Hepatocyte (in vitro differentiated cells): ENCODE results near the gene LRRC28.

Experiments used
- EZH2 ChIP-seq: fragments of 200-600 bp; sonication (generic); IDR thresholded peaks from 2 replicates; pipeline ENCODE4 v1.6.1; 2016; ENCODE audit warnings: antibody characterized with exemption, mild to moderate bottlenecking, borderline replicate concordance
- EZH2phosphoT487 ChIP-seq: fragments of 200-600 bp; sonication (generic); IDR thresholded peaks from one replicate; pipeline ENCODE4 v1.6.1; 2018; ENCODE audit warnings: antibody characterized with exemption, mild to moderate bottlenecking, low read depth, moderate library complexity; ENCODE audit not compliant: unreplicated experiment, severe bottlenecking
- TF ChIP-seq, protein P1 (sequence below): fragments of 200-600 bp; sonication (generic); IDR thresholded peaks from 2 replicates; pipeline ENCODE4 v1.5.1; 2016; ENCODE audit warnings: antibody characterized with exemption, mild to moderate bottlenecking; ENCODE audit not compliant: poor library complexity

DNA sequence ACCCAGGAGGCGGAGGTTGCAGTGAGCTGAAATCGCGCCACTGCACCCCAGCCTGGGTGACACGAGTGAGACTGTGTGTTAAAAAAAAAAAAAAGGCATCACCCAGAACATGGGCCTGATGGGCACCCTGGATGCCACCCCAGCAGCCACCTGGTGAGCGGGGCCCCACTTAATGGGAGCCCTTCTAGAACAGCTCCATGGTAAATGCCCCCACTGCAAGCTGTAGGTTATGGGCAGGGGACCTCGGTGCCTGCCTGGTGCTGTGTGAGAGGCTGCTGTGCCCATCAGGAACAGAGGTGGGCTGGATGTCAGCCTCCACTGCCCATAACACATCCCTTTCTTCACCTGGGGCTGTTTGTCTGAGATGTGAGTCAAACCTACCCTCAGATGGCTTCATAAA, 158.3 kb downstream of the LRRC28 start:
- TF ChIP-seq, protein P1, sequence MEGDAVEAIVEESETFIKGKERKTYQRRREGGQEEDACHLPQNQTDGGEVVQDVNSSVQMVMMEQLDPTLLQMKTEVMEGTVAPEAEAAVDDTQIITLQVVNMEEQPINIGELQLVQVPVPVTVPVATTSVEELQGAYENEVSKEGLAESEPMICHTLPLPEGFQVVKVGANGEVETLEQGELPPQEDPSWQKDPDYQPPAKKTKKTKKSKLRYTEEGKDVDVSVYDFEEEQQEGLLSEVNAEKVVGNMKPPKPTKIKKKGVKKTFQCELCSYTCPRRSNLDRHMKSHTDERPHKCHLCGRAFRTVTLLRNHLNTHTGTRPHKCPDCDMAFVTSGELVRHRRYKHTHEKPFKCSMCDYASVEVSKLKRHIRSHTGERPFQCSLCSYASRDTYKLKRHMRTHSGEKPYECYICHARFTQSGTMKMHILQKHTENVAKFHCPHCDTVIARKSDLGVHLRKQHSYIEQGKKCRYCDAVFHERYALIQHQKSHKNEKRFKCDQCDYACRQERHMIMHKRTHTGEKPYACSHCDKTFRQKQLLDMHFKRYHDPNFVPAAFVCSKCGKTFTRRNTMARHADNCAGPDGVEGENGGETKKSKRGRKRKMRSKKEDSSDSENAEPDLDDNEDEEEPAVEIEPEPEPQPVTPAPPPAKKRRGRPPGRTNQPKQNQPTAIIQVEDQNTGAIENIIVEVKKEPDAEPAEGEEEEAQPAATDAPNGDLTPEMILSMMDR = no peak
- TF ChIP-seq EZH2 (no peak), EZH2phosphoT487 (no peak)
